VCaP (cell line): Measurements from ENCODE around the gene UBA7.
"Not testable (repeated sequence)": the region's sequence is repeated elsewhere in the genome, so short reads cannot be mapped to it uniquely, and the experiment has no call there.

Experiments
- H3K27ac ChIP-seq: fragments of 450-650 bp; 2 replicates; pipeline ENCODE4 v1.5.1; 2017
- CTCF ChIP-seq: fragments of 450-650 bp; conservative IDR thresholded peaks from 2 replicates; pipeline ENCODE4 v1.5.1; 2017; ENCODE audit warnings: mild to moderate bottlenecking, moderate library complexity

UBA7 gene

DNA sequence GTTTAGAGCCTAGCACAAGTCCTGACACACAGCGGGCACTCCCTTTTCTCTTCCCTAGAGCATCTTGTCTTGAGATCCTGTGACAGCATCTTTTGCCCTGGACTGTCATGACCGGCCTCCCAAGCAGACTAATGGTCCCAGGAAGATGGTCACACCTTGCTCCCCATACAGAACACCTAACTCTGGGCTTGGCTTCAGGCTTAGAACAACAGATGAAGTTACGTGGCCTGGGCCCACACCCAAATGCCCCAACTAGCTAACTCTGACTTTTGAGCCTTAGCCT, 26.6 kb downstream of the UBA7 start:
- TF ChIP-seq CTCF: no peak
- H3K27ac ChIP-seq: peak overlapping the region; percentile 95

DNA sequence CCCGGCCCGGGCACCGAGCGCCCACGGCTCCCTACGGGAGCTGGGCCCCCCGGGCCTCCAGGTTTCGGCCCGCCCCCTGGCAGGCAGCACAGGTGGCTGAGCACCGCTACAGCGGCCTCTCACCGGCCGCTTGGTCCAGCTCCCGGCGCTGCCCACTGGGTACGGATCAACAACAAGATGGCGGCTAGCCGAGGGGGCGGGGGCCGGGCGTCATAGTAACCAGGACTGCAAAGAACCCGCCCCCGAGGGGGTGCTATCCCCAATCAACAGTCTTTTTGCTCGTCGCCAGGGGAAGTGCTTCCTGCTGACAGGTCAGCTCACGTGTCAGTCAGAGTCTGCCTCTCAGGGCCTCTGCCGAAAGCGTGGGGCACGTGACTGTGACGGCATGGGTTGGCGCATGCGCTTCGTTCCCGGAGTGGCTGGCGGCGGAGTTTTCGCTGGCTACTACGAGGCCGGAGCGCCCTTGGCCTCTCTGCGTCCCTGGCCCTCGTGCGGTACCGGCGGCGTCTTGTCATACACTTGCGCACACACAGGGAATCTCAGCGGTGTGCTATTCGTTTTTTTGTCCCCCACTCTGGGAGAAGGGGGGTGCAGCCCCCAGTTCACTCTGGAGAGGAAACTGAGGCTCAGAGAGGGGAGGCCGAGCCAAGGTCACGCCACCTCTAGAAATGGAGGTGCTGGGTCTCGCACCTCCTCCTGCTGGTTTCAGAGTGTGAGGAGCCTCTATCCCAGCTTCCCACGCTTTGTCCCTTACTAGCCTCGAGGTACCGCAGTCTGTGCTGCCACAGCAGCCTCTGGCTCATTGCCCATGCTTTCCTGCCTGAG, 27.2 kb downstream of the UBA7 start, which contains the start of gene IP6K1:
TSS of gene IP6K1 (minus strand) at position 186 of the 825 bp plus-strand sequence. CDS start 38,502 bp downstream, outside the sequence.
- peak within 1 kb of the TSS; percentile 95 for H3K27ac ChIP-seq
- TF ChIP-seq CTCF: no peak

GRCh38 chr3:49785565-49786356, 28.0 kb downstream of the UBA7 start:
- no peak for TF ChIP-seq CTCF
- peak overlapping the region; percentile 95 for H3K27ac ChIP-seq

DNA sequence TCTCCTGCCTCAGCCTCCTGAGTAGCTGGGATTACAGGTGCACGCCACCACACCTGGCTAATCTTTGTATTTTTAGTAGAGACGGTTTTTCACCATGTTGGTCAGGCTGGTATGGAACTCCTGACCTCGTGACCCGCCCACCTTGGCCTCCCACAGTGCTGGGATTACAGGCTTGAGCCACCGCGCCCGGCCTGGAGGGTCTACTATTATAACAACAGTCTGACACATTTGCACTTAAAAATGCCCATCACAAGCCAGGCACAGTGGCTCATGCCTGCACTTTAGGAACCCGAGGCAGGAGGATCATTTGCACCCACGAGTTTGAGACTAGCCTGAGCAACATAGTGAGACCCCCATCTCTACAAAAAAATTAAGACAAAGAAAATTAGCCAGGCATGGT, 31.5 kb downstream of the UBA7 start:
- not testable (repeated sequence) for H3K27ac ChIP-seq

- H3K27ac ChIP-seq: peak overlapping the region; percentile 33
- no peak for TF ChIP-seq CTCF
Measured at GRCh38 chr3:49781415-49782199, 32.1 kb downstream of the UBA7 start.

DNA sequence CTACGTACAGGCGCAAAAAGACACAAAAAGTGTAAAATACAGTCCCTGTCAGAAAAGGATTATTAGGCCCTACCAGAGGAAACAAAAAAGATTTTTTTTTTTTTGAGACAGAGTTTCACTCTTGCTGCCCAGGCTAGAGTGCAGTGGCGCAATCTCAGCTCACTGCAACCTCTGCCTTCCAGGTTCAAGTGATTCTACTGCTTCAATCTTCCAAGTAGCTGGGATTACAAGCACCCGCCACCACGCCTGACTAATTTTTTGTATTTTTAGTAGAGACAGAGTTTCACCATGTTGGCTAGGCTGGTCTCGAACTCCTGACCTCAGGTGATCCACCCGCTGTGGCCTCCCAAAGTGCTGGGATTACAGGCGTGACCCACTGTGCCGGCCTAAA, 32.8 kb downstream of the UBA7 start:
- H3K27ac ChIP-seq: peak overlapping the region; percentile 33

DNA sequence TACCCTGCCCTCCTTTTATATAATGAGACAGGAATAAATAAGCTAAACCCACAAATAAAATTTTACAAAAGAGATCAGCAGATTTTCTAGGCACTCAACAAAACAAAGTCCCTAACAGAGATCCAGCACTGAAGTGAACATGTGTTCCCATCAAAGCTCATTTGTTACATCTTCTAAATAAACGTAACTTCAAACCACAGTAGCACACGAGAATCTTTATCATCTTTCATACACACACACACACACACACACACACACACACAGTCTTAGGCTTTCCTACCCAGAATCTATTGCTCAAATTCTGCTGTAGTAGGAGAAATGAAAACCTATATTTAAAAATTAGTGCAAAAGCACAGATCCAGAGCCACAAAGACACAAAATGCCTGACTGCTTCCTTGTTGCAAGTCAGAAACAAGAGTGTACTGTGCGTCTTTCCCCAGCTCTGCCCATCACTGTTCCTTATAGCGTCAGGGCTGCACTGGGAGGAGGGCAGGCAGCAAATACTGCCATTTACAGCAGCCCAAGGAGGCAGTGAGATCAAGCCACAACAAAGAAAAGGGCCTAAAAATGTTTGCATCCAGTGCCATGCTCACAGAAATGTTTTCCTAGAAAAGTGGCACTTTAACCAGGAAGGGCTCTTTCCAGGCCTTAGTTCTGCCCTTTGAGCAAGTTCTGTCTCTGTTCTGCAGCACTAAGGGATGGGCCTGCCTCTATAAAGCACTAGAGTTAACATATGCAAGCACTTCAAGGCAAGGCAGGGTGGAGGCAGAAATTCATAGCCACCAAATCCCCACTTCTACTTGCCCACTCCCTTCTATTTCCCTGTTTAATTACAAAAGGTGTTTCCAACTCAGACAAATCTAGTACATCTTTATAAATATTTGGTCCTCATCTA, 33.4 kb downstream of the UBA7 start:
- no peak for TF ChIP-seq CTCF
- H3K27ac ChIP-seq: peak overlapping the region; percentile 33
